ENCODE measurements around the gene AP2A2.

AP2A2 gene

GRCh38 chr11:971092-971690 is 45.5 kb downstream of the AP2A2 start:
- Histone ChIP-seq H3K4ac (ENCODE audit: low read depth in 1 of 2, low read length in 2 of 2) (no peak overlapping the region), H2BK120ac (ENCODE audit: low read depth, low read length) (no peak overlapping the region), H4K91ac (ENCODE audit: low read length) (no peak overlapping the region), H2BK5ac (ENCODE audit: low read depth, low read length, poor library complexity, severe bottlenecking) (no peak overlapping the region), H3K9me3 (ENCODE audit: control insufficient read depth, low read length) (no peaks in the 10 kb centered on the region), H4K8ac (ENCODE audit: low read length) (no peak overlapping the region), H3K9ac (ENCODE audit: low read length) (no peak overlapping the region), H3K4me2 (ENCODE audit: low read length, poor library complexity, severe bottlenecking) (no peak overlapping the region), H3K23ac (ENCODE audit: low read length in 2 of 2) (no peak overlapping the region), H3K27me3 (ENCODE audit: control insufficient read depth in 1 of 2, insufficient read depth in 1 of 2, low read length in 2 of 2) (no peaks in the 10 kb centered on the region), H3K27ac (ENCODE audit: low read length, poor library complexity, severe bottlenecking) (no peak overlapping the region), H3K79me1 (replicated peaks; ENCODE audit: low read length, poor library complexity, severe bottlenecking) (peaks cover 51% of the 10 kb centered on the region), H3K4me3 (ENCODE audit: insufficient read depth in 1 of 2, low read depth in 1 of 2, low read length in 2 of 2) (no peak overlapping the region), H3K36me3 (ENCODE audit: control insufficient read depth in 1 of 2, insufficient read depth in 2 of 2, low read depth in 1 of 2, low read length in 2 of 2) (peaks cover 44 to 77% of the 10 kb centered on the region in 2 experiments), H3K4me1 (ENCODE audit: control insufficient read depth, insufficient read depth, low read depth, low read length) (peaks cover 4% of the 10 kb centered on the region), H2BK15ac (ENCODE audit: low read depth, poor library complexity, severe bottlenecking) (no peak overlapping the region), H2AK5ac (ENCODE audit: low read length, severe bottlenecking) (no peak overlapping the region), H2AFZ (ENCODE audit: low read depth, low read length) (no peak overlapping the region), H3K18ac (ENCODE audit: low read depth in 1 of 2, low read length in 2 of 2) (no peak overlapping the region), H3K14ac (ENCODE audit: low read length in 2 of 2) (no peak overlapping the region), H2BK12ac (ENCODE audit: low read length in 2 of 2) (no peak overlapping the region)
- DNase-seq: no peak
- WGBS: 97% methylated on average over 12 of the region's 12 CpGs

- DNase-seq: no peak
- Histone ChIP-seq H3K9me3 (ENCODE audit: control insufficient read depth, low read length) (no peaks in the 10 kb centered on the region), H2AFZ (ENCODE audit: low read depth, low read length) (no peak overlapping the region), H3K27ac (ENCODE audit: low read length, poor library complexity, severe bottlenecking) (no peak overlapping the region), H3K9ac (ENCODE audit: low read length) (no peak overlapping the region), H3K4me2 (ENCODE audit: low read length, poor library complexity, severe bottlenecking) (no peak overlapping the region), H3K4me3 (ENCODE audit: insufficient read depth in 1 of 2, low read depth in 1 of 2, low read length in 2 of 2) (no peak overlapping the region), H4K91ac (ENCODE audit: low read length) (no peak overlapping the region), H3K4ac (ENCODE audit: low read depth in 1 of 2, low read length in 2 of 2) (no peak overlapping the region), H2BK12ac (ENCODE audit: low read length in 2 of 2) (no peak overlapping the region), H4K8ac (ENCODE audit: low read length) (no peak overlapping the region), H3K14ac (ENCODE audit: low read length in 2 of 2) (no peak overlapping the region), H3K27me3 (ENCODE audit: control insufficient read depth in 1 of 2, insufficient read depth in 1 of 2, low read length in 2 of 2) (no peaks in the 10 kb centered on the region), H3K4me1 (ENCODE audit: control insufficient read depth, insufficient read depth, low read depth, low read length) (peaks cover 8% of the 10 kb centered on the region), H2BK5ac (ENCODE audit: low read depth, low read length, poor library complexity, severe bottlenecking) (no peak overlapping the region), H3K23ac (ENCODE audit: low read length in 2 of 2) (no peak overlapping the region), H3K18ac (ENCODE audit: low read depth in 1 of 2, low read length in 2 of 2) (no peak overlapping the region), H2BK15ac (ENCODE audit: low read depth, poor library complexity, severe bottlenecking) (no peak overlapping the region), H3K36me3 (ENCODE audit: control insufficient read depth in 1 of 2, insufficient read depth in 2 of 2, low read depth in 1 of 2, low read length in 2 of 2) (peaks cover 46 to 77% of the 10 kb centered on the region in 2 experiments), H2AK5ac (ENCODE audit: low read length, severe bottlenecking) (no peak overlapping the region), H3K79me1 (replicated peaks; ENCODE audit: low read length, poor library complexity, severe bottlenecking) (peaks cover 49% of the 10 kb centered on the region), H2BK120ac (ENCODE audit: low read depth, low read length) (no peak overlapping the region)
- 96% methylated on average over 28 of the region's 31 CpGs for WGBS
Measured at GRCh38 chr11:971731-972365, 46.2 kb downstream of the AP2A2 start.

GRCh38 chr11:972523-973211 is 47.0 kb downstream of the AP2A2 start:
- no peak overlapping the region for H2AK5ac ChIP-seq (ENCODE audit: low read length, severe bottlenecking)
- H3K36me3 ChIP-seq (ENCODE audit: control insufficient read depth in 1 of 2, insufficient read depth in 2 of 2, low read depth in 1 of 2, low read length in 2 of 2): peaks cover 54 to 85% of the 10 kb centered on the region in 2 experiments
- no peak overlapping the region for H2BK12ac ChIP-seq (ENCODE audit: low read length in 2 of 2)
- H3K4me2 ChIP-seq (ENCODE audit: low read length, poor library complexity, severe bottlenecking): no peak overlapping the region
- H2AFZ ChIP-seq (ENCODE audit: low read depth, low read length): no peak overlapping the region
- DNase-seq: no peak
- H3K4ac ChIP-seq (ENCODE audit: low read depth in 1 of 2, low read length in 2 of 2): no peak overlapping the region
- H3K4me1 ChIP-seq (ENCODE audit: control insufficient read depth, insufficient read depth, low read depth, low read length): peaks cover 15% of the 10 kb centered on the region
- H4K91ac ChIP-seq (ENCODE audit: low read length): peak overlapping the region; percentile 32
- WGBS: 98% methylated on average over 26 of the region's 26 CpGs
- no peak overlapping the region for H4K8ac ChIP-seq (ENCODE audit: low read length)
- no peak overlapping the region for H3K4me3 ChIP-seq (ENCODE audit: insufficient read depth in 1 of 2, low read depth in 1 of 2, low read length in 2 of 2)
- peaks cover 55% of the 10 kb centered on the region for H3K79me1 ChIP-seq (replicated peaks; ENCODE audit: low read length, poor library complexity, severe bottlenecking)
- no peak overlapping the region for H3K18ac ChIP-seq (ENCODE audit: low read depth in 1 of 2, low read length in 2 of 2)
- H2BK5ac ChIP-seq (ENCODE audit: low read depth, low read length, poor library complexity, severe bottlenecking): no peak overlapping the region
- H2BK120ac ChIP-seq (ENCODE audit: low read depth, low read length): no peak overlapping the region
- no peak overlapping the region for H2BK15ac ChIP-seq (ENCODE audit: low read depth, poor library complexity, severe bottlenecking)
- no peaks in the 10 kb centered on the region for H3K27me3 ChIP-seq (ENCODE audit: control insufficient read depth in 1 of 2, insufficient read depth in 1 of 2, low read length in 2 of 2)
- H3K9me3 ChIP-seq (ENCODE audit: control insufficient read depth, low read length): no peaks in the 10 kb centered on the region
- H3K14ac ChIP-seq (ENCODE audit: low read length in 2 of 2): no peak overlapping the region
- no peak overlapping the region for H3K27ac ChIP-seq (ENCODE audit: low read length, poor library complexity, severe bottlenecking)
- H3K23ac ChIP-seq (ENCODE audit: low read length in 2 of 2): no peak overlapping the region
- H3K9ac ChIP-seq (ENCODE audit: low read length): no peak overlapping the region

GRCh38 chr11:973237-973636 is 47.6 kb downstream of the AP2A2 start:
- Histone ChIP-seq H4K91ac (ENCODE audit: low read length) (peak overlapping the region; percentile 32), H3K14ac (ENCODE audit: low read length in 2 of 2) (no peak overlapping the region), H2AK5ac (ENCODE audit: low read length, severe bottlenecking) (no peak overlapping the region), H3K9ac (ENCODE audit: low read length) (no peak overlapping the region), H3K27me3 (ENCODE audit: control insufficient read depth in 1 of 2, insufficient read depth in 1 of 2, low read length in 2 of 2) (no peaks in the 10 kb centered on the region), H3K9me3 (ENCODE audit: control insufficient read depth, low read length) (no peaks in the 10 kb centered on the region), H3K18ac (ENCODE audit: low read depth in 1 of 2, low read length in 2 of 2) (no peak overlapping the region), H2BK15ac (ENCODE audit: low read depth, poor library complexity, severe bottlenecking) (no peak overlapping the region), H3K27ac (ENCODE audit: low read length, poor library complexity, severe bottlenecking) (no peak overlapping the region), H2AFZ (ENCODE audit: low read depth, low read length) (no peak overlapping the region), H3K4me3 (ENCODE audit: insufficient read depth in 1 of 2, low read depth in 1 of 2, low read length in 2 of 2) (no peak overlapping the region), H2BK12ac (ENCODE audit: low read length in 2 of 2) (no peak overlapping the region), H2BK5ac (ENCODE audit: low read depth, low read length, poor library complexity, severe bottlenecking) (no peak overlapping the region), H2BK120ac (ENCODE audit: low read depth, low read length) (no peak overlapping the region), H4K8ac (ENCODE audit: low read length) (no peak overlapping the region), H3K4me2 (ENCODE audit: low read length, poor library complexity, severe bottlenecking) (no peak overlapping the region), H3K36me3 (ENCODE audit: control insufficient read depth in 1 of 2, insufficient read depth in 2 of 2, low read depth in 1 of 2, low read length in 2 of 2) (peaks cover 60 to 86% of the 10 kb centered on the region in 2 experiments), H3K23ac (ENCODE audit: low read length in 2 of 2) (no peak overlapping the region), H3K79me1 (replicated peaks; ENCODE audit: low read length, poor library complexity, severe bottlenecking) (peaks cover 56% of the 10 kb centered on the region), H3K4ac (ENCODE audit: low read depth in 1 of 2, low read length in 2 of 2) (no peak overlapping the region), H3K4me1 (ENCODE audit: control insufficient read depth, insufficient read depth, low read depth, low read length) (peaks cover 20% of the 10 kb centered on the region)
- no peak for DNase-seq
- WGBS: 94% methylated on average over 11 of the region's 11 CpGs

Data from mesenchymal stem cell (in vitro differentiated cells and primary cell).